DOHH2 (cell line): ENCODE measurements around the gene DDX46.

ENCODE experiments used
- H3F3A ChIP-seq: fragments of 200-600 bp; sonication (generic), shearing (Covaris generic); 2 replicates; pipeline ENCODE4 v1.6.0; 2016; ENCODE audit warnings: antibody characterized with exemption, mild to moderate bottlenecking; ENCODE audit not compliant: control insufficient read depth, insufficient read depth
- H3K27ac ChIP-seq: fragments of 200-600 bp; sonication (generic); 2 replicates; pipeline ENCODE4 v1.5.1; 2014; ENCODE audit warnings: low read depth, mild to moderate bottlenecking, low read length, moderate library complexity
- H3K27me3 ChIP-seq: fragments of 200-600 bp; sonication (generic); 2 replicates; pipeline ENCODE4 v1.6.1; 2014; ENCODE audit warnings: mild to moderate bottlenecking, low read length, mixed read lengths; ENCODE audit not compliant: control insufficient read depth
- H3K36me3 ChIP-seq: fragments of 200-600 bp; sonication (generic); 2 replicates; pipeline ENCODE4 v1.6.1; 2014; ENCODE audit warnings: mild to moderate bottlenecking, low read length, moderate library complexity, mixed read lengths; ENCODE audit not compliant: control insufficient read depth
- H3K4me1 ChIP-seq: fragments of 200-600 bp; sonication (generic); 2 replicates; pipeline ENCODE4 v1.6.1; 2014; ENCODE audit warnings: mild to moderate bottlenecking, low read length, mixed read lengths; ENCODE audit not compliant: control insufficient read depth
- H3K4me2 ChIP-seq: fragments of 200-600 bp; sonication (generic); 2 replicates; pipeline ENCODE4 v1.6.0; 2014; ENCODE audit warnings: mild to moderate bottlenecking, low read length, moderate library complexity
- H3K4me3 ChIP-seq: fragments of 200-600 bp; sonication (generic); 2 replicates; pipeline ENCODE4 v1.5.1; 2014; ENCODE audit warnings: mild to moderate bottlenecking, low read length, mixed read lengths
- H3K79me2 ChIP-seq: fragments of 200-600 bp; sonication (generic); 2 replicates; pipeline ENCODE4 v1.6.1; 2014; ENCODE audit warnings: mild to moderate bottlenecking, low read length, mixed read lengths; ENCODE audit not compliant: control insufficient read depth
- H3K9me2 ChIP-seq: fragments of 200-600 bp; sonication (generic); replicated peaks from 2 replicates; pipeline ENCODE4 v1.6.1; 2014; ENCODE audit warnings: mild to moderate bottlenecking, low read length, mixed read lengths; ENCODE audit not compliant: control insufficient read depth
- H3K9me3 ChIP-seq: fragments of 200-600 bp; sonication (generic); 2 replicates; pipeline ENCODE4 v1.6.1; 2014; ENCODE audit warnings: antibody characterized with exemption, low read length, mixed read lengths; ENCODE audit not compliant: control insufficient read depth, insufficient read depth
- H4K20me1 ChIP-seq: fragments of 200-600 bp; sonication (generic); 2 replicates; pipeline ENCODE4 v1.6.0; 2014; ENCODE audit warnings: low read depth, mild to moderate bottlenecking, antibody characterized with exemption, low read length, moderate library complexity; ENCODE audit not compliant: control insufficient read depth, insufficient read depth
- EZH2phosphoT487 ChIP-seq: fragments of 200-600 bp; sonication (generic); IDR thresholded peaks from 2 replicates; pipeline ENCODE4 v1.6.1; 2017; ENCODE audit warnings: borderline replicate concordance, mild to moderate bottlenecking, antibody characterized with exemption, low read length, moderate library complexity, mixed read lengths
- TF ChIP-seq, protein P1 (sequence below): fragments of 200-600 bp; sonication (generic); IDR thresholded peaks from one replicate; pipeline ENCODE4 v1.5.1; 2014; ENCODE audit warnings: antibody characterized with exemption, mild to moderate bottlenecking, low read depth, low read length; ENCODE audit not compliant: poor library complexity, severe bottlenecking

Gene DDX46

DNA sequence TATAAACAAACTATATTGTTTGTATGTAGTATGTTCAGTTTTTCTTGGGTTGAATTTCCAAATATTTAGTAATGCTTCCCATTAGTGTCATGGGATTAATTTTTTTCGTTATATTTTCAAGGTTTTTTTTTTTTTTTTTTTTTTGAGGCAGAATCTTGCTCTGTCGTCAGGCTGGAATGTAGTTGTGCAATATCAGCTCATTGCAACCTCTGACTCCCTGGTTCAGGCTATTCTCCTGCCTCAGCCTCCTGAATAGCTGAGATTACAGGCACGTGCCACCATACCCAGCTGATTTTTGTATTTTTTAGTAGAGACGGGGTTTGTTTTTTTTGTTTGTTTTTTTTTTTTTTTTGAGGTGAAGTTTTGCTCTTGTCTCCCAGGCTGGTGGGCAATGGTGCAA lies 10.6 kb downstream of the DDX46 start:
- Histone ChIP-seq H3K27me3 (no peaks in the 10 kb centered on the region), H4K20me1 (no peaks in the 10 kb centered on the region), H3F3A (no peaks in the 10 kb centered on the region), H3K4me3 (no peak overlapping the region), H3K4me2 (no peak overlapping the region), H3K9me3 (no peaks in the 10 kb centered on the region), H3K4me1 (no peaks in the 10 kb centered on the region), H3K79me2 (peaks cover 15% of the 10 kb centered on the region), H3K36me3 (peaks cover 76% of the 10 kb centered on the region), H3K27ac (no peak overlapping the region), H3K9me2 (no peaks in the 10 kb centered on the region)
- TF ChIP-seq, protein P1, sequence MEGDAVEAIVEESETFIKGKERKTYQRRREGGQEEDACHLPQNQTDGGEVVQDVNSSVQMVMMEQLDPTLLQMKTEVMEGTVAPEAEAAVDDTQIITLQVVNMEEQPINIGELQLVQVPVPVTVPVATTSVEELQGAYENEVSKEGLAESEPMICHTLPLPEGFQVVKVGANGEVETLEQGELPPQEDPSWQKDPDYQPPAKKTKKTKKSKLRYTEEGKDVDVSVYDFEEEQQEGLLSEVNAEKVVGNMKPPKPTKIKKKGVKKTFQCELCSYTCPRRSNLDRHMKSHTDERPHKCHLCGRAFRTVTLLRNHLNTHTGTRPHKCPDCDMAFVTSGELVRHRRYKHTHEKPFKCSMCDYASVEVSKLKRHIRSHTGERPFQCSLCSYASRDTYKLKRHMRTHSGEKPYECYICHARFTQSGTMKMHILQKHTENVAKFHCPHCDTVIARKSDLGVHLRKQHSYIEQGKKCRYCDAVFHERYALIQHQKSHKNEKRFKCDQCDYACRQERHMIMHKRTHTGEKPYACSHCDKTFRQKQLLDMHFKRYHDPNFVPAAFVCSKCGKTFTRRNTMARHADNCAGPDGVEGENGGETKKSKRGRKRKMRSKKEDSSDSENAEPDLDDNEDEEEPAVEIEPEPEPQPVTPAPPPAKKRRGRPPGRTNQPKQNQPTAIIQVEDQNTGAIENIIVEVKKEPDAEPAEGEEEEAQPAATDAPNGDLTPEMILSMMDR, result no peak
- no peak for TF ChIP-seq EZH2phosphoT487

DNA sequence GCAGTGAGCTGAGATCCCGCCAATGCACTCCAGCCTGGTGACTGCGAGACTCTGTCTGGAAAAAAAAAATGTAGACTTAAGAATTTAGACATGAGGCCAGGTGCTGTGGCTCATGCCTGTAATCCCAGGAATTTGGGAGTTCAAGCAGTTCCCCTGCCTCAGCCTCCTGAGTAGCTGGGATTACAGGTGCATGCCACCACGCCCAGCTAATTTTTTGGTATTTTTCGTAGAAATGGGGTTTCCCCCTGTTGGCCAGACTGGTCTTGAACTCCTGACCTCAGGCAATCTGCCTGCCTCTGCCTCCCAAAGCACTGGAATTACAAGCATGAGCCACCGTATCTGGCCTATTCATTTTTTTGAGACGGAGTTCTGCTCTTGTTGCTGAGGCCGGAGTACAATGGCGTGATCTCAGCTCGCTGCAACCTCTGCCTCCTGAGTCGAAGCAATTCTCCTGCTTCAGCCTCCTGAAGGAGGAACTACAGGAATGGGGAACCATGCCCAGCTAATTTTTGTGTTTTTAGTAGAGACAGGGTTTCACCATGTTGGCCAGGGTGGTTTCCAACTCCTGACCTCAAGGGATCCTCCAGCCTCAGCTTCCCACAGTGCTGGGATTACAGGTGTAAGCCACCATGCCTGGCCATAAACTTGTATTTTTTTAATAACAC lies 14.0 kb downstream of the DDX46 start:
- H4K20me1 ChIP-seq, result no peaks in the 10 kb centered on the region
- no peak for TF ChIP-seq EZH2phosphoT487
- TF ChIP-seq, protein P1, result no peak
- no peak overlapping the region for H3K27ac ChIP-seq
- no peak overlapping the region for H3K4me2 ChIP-seq
- peaks cover 8% of the 10 kb centered on the region for H3F3A ChIP-seq
- no peaks in the 10 kb centered on the region for H3K9me3 ChIP-seq
- no peaks in the 10 kb centered on the region for H3K79me2 ChIP-seq
- H3K9me2 ChIP-seq, result no peaks in the 10 kb centered on the region
- no peaks in the 10 kb centered on the region for H3K27me3 ChIP-seq
- peaks cover 80% of the 10 kb centered on the region for H3K36me3 ChIP-seq
- H3K4me3 ChIP-seq, result no peak overlapping the region
- H3K4me1 ChIP-seq, result peaks cover 12% of the 10 kb centered on the region

DNA sequence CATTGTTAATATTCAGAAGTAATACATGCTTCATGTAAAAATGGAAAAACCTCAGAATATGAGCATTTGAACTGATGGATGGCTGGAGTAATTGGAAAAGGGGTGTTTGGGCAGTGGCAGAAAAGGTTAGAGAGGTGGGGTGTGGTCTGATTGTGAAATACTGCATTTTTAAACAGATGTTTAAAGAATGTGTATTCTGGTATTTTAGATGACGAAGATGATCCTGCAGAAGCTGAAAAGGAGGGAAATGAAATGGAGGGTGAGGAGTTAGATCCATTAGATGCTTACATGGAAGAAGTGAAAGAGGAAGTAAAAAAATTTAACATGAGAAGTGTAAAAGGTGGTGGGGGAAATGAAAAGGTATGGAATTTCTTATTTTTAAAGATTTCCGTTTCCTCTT lies 18.8 kb downstream of the DDX46 start:
- Histone ChIP-seq H3K27ac (peak overlapping the region; percentile 1), H3K9me2 (no peaks in the 10 kb centered on the region), H3K4me2 (peak overlapping the region; percentile 32), H4K20me1 (no peaks in the 10 kb centered on the region), H3K4me1 (peaks cover 14% of the 10 kb centered on the region), H3K79me2 (peaks cover 5% of the 10 kb centered on the region; the same call in 1 of the 2 replicates), H3K36me3 (peaks cover 81% of the 10 kb centered on the region), H3K4me3 (no peak overlapping the region), H3K27me3 (no peaks in the 10 kb centered on the region), H3F3A (peaks cover 8% of the 10 kb centered on the region), H3K9me3 (no peaks in the 10 kb centered on the region)
- TF ChIP-seq, protein P1, result no peak
- TF ChIP-seq EZH2phosphoT487, result no peak
